Smooth muscle cell (in vitro differentiated cells): Measurements from ENCODE around the gene XPNPEP1. TPM values are rescaled to one million over a fixed set of nuclear protein-coding genes. Genes with fewer than 3 reads are reported as not detected.

Experiments
- DNase-seq: peaks from one replicate; lab custom pipeline; 2025; ENCODE audit not compliant: unreplicated experiment; lab: John Stamatoyannopoulos, UW
- H2AFZ ChIP-seq: fragments of 200-600 bp; sonication (generic); 2 replicates; pipeline ENCODE4 v1.6.0; 2016; ENCODE audit warnings: antibody characterized with exemption, low read depth, mild to moderate bottlenecking
- H3F3A ChIP-seq: fragments of 200-600 bp; sonication (generic); 2 replicates; pipeline ENCODE4 v1.6.0; 2017; ENCODE audit warnings: antibody characterized with exemption, low read depth
- H3K27ac ChIP-seq: fragments of 200-600 bp; sonication (generic); 2 replicates; pipeline ENCODE4 v1.5.1; 2016; ENCODE audit warnings: low read depth, mild to moderate bottlenecking
- H3K27me3 ChIP-seq: fragments of 200-600 bp; sonication (generic); 2 replicates; pipeline ENCODE4 v1.6.1; 2016; ENCODE audit warnings: low read depth, mild to moderate bottlenecking
- H3K36me3 ChIP-seq: fragments of 200-600 bp; sonication (generic); 2 replicates; pipeline ENCODE4 v1.5.1; 2016; ENCODE audit warnings: low read depth
- H3K4me1 ChIP-seq: fragments of 200-600 bp; sonication (generic); 2 replicates; pipeline ENCODE4 v1.5.1; 2016; ENCODE audit warnings: low read depth
- H3K4me2 ChIP-seq: fragments of 200-600 bp; sonication (generic); 2 replicates; pipeline ENCODE4 v1.6.0; 2016; ENCODE audit warnings: mild to moderate bottlenecking
- H3K4me3 ChIP-seq: fragments of 200-600 bp; sonication (generic); 2 replicates; pipeline ENCODE4 v1.5.1; 2016; ENCODE audit warnings: mild to moderate bottlenecking
- H3K79me2 ChIP-seq: fragments of 200-600 bp; sonication (generic); 2 replicates; pipeline ENCODE4 v1.6.0; 2016; ENCODE audit warnings: low read depth, mild to moderate bottlenecking
- H3K9ac ChIP-seq: fragments of 200-600 bp; sonication (generic); 2 replicates; pipeline ENCODE4 v1.6.0; 2016; ENCODE audit warnings: low read depth
- H3K9me3 ChIP-seq: fragments of 200-600 bp; sonication (generic); replicated peaks from 2 replicates; pipeline ENCODE4 v1.5.1; 2016; ENCODE audit warnings: low read depth
- H4K20me1 ChIP-seq: fragments of 200-600 bp; sonication (generic); 2 replicates; pipeline ENCODE4 v1.6.0; 2016; ENCODE audit warnings: low read depth
- CTCF ChIP-seq: fragments of 200-600 bp; sonication (generic); IDR thresholded peaks from 2 replicates; pipeline ENCODE4 v1.5.1; 2017; ENCODE audit warnings: borderline replicate concordance, mild to moderate bottlenecking, antibody characterized with exemption; ENCODE audit not compliant: insufficient read depth, poor library complexity, severe bottlenecking
- WGBS: methylation state at CpG from one replicate; pipeline ENCODE4 v1.1.7; 2016; ENCODE audit warnings: low lambda C conversion rate; 5-methylcytosine and 5-hydroxymethylcytosine counted together
- polyA plus RNA-seq: library from polyadenylated mRNA; unstranded; fragments of >200 nt; fragmentation: Nextera tagmentation; extraction: Ambion mirVana; gene quantifications from 2 replicates; pipeline ENCODE4 v1.2.1, GENCODE V29; 2016
- total RNA-seq: library from RNA; depleted of rRNA; stranded (reverse); fragments of >200 nt; gene quantifications from 2 replicates; pipeline ENCODE4 v1.2.3, GENCODE V29; 2014

Gene XPNPEP1
- total and polyA plus RNA-seq, 2 experiments from 2014 or later, result 63.0 to 147 TPM

DNA sequence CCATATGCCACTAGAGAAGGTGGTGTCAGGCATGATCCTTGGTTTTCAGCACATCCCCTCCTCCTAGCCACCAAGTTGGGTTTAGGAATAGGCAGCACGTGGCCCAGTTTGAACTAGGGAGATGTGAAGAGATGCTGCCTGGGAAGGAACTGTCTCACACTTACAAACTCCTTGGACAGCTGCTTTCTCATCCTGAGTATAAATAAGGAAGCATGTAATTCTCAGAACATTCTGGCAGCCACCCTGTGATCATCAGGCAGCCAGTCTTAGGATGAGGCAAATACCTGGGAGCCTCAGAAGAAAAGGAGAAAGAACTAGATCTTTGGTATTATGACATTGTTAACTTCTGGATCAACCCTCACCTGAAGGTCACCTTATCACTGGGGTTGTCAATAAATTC, 21.3 kb upstream of the XPNPEP1 start:
- Histone ChIP-seq H3K4me2 (no peak overlapping the region), H3K9ac (no peak overlapping the region), H3K36me3 (no peaks in the 10 kb centered on the region), H3K79me2 (no peaks in the 10 kb centered on the region), H3K27ac (no peak overlapping the region), H2AFZ (no peak overlapping the region), H3K27me3 (no peaks in the 10 kb centered on the region), H3K4me1 (no peaks in the 10 kb centered on the region), H3F3A (peaks cover 3% of the 10 kb centered on the region), H4K20me1 (no peaks in the 10 kb centered on the region), H3K4me3 (no peak overlapping the region), H3K9me3 (no peaks in the 10 kb centered on the region)
- DNase-seq, result no peak
- no peak for TF ChIP-seq CTCF
- WGBS, result 78% methylated on average over 1 of the region's 1 CpG

- H3F3A ChIP-seq, result no peaks in the 10 kb centered on the region
- no peaks in the 10 kb centered on the region for H3K9me3 ChIP-seq
- no peaks in the 10 kb centered on the region for H3K36me3 ChIP-seq
- H3K27ac ChIP-seq, result no peak overlapping the region
- H3K27me3 ChIP-seq, result no peaks in the 10 kb centered on the region
- H3K4me2 ChIP-seq, result no peak overlapping the region
- no peaks in the 10 kb centered on the region for H4K20me1 ChIP-seq
- WGBS, result 80% methylated on average over 4 of the region's 4 CpGs
- H3K9ac ChIP-seq, result no peak overlapping the region
- no peak overlapping the region for H3K4me3 ChIP-seq
- DNase-seq, result no peak
- H3K4me1 ChIP-seq, result no peaks in the 10 kb centered on the region
- no peak for TF ChIP-seq CTCF
- no peak overlapping the region for H2AFZ ChIP-seq
- H3K79me2 ChIP-seq, result no peaks in the 10 kb centered on the region
These were observed 18.0 kb upstream of the XPNPEP1 start for GRCh38 chr10:109941236-109941862.

DNA sequence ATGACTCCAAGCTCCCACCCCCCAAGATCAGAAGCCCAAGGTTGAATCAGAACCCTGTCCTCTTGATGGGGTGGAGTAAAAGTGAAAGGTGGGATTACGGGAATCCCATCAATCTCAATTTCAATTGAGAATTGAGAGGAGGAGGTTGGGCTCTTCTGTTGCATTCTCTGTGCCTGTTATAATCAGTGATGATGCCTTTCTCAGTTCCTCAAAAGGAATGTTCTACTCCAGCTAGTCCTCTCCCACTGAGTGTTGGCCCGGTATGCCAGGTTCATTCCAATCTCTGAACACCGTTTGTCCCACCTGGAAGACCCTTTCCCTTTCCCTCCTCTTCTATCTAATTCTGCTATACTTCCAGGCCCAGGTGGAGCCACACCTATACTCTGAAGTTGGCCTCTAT, 17.2 kb upstream of the XPNPEP1 start:
- peaks cover 5% of the 10 kb centered on the region for H3K4me1 ChIP-seq
- no peak overlapping the region for H3K4me3 ChIP-seq
- H3K27me3 ChIP-seq, result no peaks in the 10 kb centered on the region
- 100% methylated on average over 3 of the region's 3 CpGs for WGBS
- H3K4me2 ChIP-seq, result no peak overlapping the region
- H3K36me3 ChIP-seq, result no peaks in the 10 kb centered on the region
- H2AFZ ChIP-seq, result no peak overlapping the region
- no peaks in the 10 kb centered on the region for H3K9me3 ChIP-seq
- no peak for DNase-seq
- no peak for TF ChIP-seq CTCF
- H3K9ac ChIP-seq, result no peak overlapping the region
- H3K27ac ChIP-seq, result no peak overlapping the region
- H4K20me1 ChIP-seq, result no peaks in the 10 kb centered on the region
- H3F3A ChIP-seq, result no peaks in the 10 kb centered on the region
- no peaks in the 10 kb centered on the region for H3K79me2 ChIP-seq

DNA sequence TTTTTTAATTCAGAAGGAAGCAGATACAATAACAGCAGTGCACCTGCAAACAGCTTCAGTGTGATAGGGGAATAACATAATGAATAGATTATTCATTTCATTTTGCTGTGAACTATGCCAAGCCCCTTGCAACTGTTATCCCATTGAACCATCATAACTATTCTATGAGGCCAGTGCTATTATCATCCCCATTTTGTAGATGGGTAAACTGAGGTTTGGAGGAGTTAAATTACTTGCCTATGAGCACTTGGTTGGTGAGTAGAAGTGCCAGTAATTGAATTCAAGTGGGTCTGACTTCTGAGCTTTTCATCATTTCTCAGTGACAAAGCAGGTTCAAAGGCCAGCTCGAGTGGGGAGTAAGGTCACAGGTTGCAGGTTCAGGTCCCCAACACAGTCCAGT, 16.8 kb upstream of the XPNPEP1 start:
- no peak for TF ChIP-seq CTCF
- no peak overlapping the region for H2AFZ ChIP-seq
- no peaks in the 10 kb centered on the region for H4K20me1 ChIP-seq
- no peak overlapping the region for H3K27ac ChIP-seq
- H3K79me2 ChIP-seq, result no peaks in the 10 kb centered on the region
- H3F3A ChIP-seq, result no peaks in the 10 kb centered on the region
- WGBS, result 94% methylated on average over 1 of the region's 1 CpG
- no peaks in the 10 kb centered on the region for H3K27me3 ChIP-seq
- no peaks in the 10 kb centered on the region for H3K36me3 ChIP-seq
- no peaks in the 10 kb centered on the region for H3K9me3 ChIP-seq
- no peak overlapping the region for H3K4me2 ChIP-seq
- peaks cover 10% of the 10 kb centered on the region for H3K4me1 ChIP-seq
- no peak for DNase-seq
- H3K9ac ChIP-seq, result no peak overlapping the region
- no peak overlapping the region for H3K4me3 ChIP-seq
